ENCODE results near the gene ODAD3.
A peak's percentile ranks its signal among the peaks of the same experiment; 100 is the strongest.

ODAD3 gene

DNA sequence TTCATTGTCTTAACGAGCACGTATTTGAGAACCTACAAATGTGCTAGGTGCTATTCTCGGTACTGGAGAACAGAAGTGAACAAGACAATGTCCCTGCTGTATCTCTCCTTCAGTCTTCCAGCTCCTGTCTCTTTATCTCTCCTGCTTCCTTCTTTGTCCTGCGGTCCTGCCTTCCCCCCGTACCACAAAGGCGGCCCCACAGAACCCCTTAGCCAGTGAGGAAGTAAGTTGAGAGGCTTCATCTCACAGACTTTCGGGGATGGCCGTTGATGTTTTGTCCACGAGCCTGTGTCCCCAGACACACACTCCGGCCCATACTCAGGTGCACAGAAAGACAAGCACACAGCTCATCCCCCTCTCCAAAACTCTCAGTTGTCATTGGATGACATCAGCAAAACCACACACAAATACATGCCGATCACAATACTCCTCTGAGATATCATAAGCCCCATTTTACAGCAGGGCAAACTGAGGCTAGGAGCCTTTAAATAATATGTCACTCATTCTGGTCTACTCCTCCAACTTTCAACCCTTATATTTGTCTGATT is 61.0 kb downstream of the ODAD3 start:
- no peak for DNase-seq

GRCh38 chr19:11373166-11373884 is 61.6 kb downstream of the ODAD3 start:
- peak; percentile 32 for DNase-seq

DNA sequence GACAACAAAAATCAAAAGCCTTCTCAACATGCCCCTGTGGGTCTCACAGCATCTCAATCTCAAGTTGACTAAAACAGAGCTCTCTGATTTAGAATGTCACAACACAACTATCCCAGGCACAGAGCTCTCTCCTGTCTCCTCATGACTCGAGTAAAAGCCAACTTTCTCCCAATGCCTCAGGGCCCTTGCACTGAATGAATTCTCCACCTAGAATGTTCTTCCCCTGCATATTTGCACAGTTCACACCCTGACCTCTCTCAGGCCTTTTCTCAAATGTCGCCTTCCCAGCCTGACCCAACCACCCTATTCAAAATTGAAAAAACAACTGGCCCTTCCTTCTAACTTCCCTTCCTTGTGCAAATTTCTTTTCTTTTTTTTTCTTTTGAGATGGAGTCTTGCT is 64.2 kb downstream of the ODAD3 start:
- no peak for DNase-seq
